Measurements from ENCODE around the gene TTC23L.

The TTC23L gene

DNA sequence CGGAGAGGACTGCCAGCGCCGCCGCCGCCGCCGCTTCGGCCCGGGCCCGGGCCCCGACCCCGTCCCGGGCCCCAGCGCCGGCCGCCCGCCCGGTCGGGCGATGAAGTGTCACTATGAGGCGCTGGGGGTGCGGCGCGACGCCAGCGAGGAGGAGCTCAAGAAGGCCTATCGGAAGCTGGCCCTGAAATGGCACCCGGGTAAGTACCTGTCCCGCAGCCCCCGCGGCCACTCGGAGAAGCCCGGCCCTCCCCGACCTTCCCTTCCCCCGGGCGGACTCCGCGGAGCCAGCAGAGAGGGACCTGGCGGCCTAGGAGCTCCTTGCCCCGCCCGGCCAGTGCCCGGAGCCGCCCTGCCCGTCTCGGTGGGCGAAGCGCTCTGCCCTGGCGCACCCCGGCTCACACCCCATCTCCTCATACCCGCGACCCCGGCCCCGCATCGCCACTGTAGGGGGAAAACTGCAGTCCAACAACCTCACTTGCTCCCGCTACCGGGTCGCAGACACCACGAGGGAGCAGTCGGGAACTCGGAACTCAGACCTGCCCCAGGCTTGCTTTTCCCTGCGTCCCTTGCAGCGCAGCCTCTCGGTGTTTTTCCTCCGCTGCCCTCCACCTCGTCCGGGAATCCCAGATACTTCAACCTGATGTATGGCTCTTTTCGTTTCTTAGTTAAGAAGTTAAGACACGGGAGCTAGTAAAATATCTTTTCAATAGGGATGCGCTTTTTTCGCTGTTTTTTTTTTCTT is 90.9 kb downstream of the TTC23L start:
- Histone ChIP-seq H3K27me3 (ENCODE audit: control insufficient read depth in 3 of 3, insufficient read depth in 3 of 3, low read depth in 1 of 3, low read length in 3 of 3) (no peaks in the 10 kb centered on the region), H3K18ac (ENCODE audit: low read length) (peak overlapping the region; percentile 92), H3K23ac (ENCODE audit: low read depth, low read length, poor library complexity) (peak overlapping the region; percentile 88), H2BK5ac (ENCODE audit: low read length) (peak overlapping the region; percentile 73), H3K4me2 (ENCODE audit: insufficient read depth, low read length, poor library complexity, severe bottlenecking) (peak overlapping the region; percentile 64), H3K4me1 (ENCODE audit: control insufficient read depth in 2 of 2, insufficient read depth in 1 of 2, low read depth in 1 of 2, low read length in 2 of 2) (peaks cover 3 to 8% of the 10 kb centered on the region in 2 donors), H3K27ac (replicated peaks; ENCODE audit: low read length) (peak overlapping the region; percentile 79), H4K8ac (ENCODE audit: low read depth, low read length) (no peak overlapping the region), H3K79me1 (ENCODE audit: low read depth, low read length) (peaks cover 2% of the 10 kb centered on the region), H3K4me3 (ENCODE audit: low read length in 2 of 2) (peak overlapping the region; percentile 90 to 94), H3K4ac (ENCODE audit: low read length) (no peak overlapping the region), H2AFZ (ENCODE audit: low read length) (peak overlapping the region; percentile 96), H2AK5ac (ENCODE audit: low read depth, low read length) (no peak overlapping the region), H3K14ac (ENCODE audit: low read length) (no peak overlapping the region), H2BK12ac (ENCODE audit: low read length) (no peak overlapping the region), H4K91ac (ENCODE audit: low read depth, low read length, poor library complexity) (no peak overlapping the region), H2BK15ac (ENCODE audit: low read length) (no peak overlapping the region), H2BK120ac (ENCODE audit: low read depth, low read length) (no peak overlapping the region), H3K36me3 (replicated peaks in 1 of 2; ENCODE audit: control insufficient read depth in 2 of 2, insufficient read depth in 2 of 2, low read length in 2 of 2) (peaks cover 3 to 55% of the 10 kb centered on the region in 2 donors), H3K9ac (ENCODE audit: low read depth, low read length, poor library complexity) (peak overlapping the region; percentile 93), H3K9me3 (replicated peaks in 1 of 2; ENCODE audit: control insufficient read depth in 2 of 2, insufficient read depth in 1 of 2, low read depth in 1 of 2, low read length in 2 of 2) (no peaks in the 10 kb centered on the region)
- WGBS, 2 donors (ENCODE audit: extremely low coverage in 2 of 2, insufficient read length in 2 of 2, insufficient replicate concordance in 1 of 2), result no CpG with 5 or more reads among the region's 70 CpGs
- peak; percentile 68 for DNase-seq (ENCODE audit: low spot score)

DNA sequence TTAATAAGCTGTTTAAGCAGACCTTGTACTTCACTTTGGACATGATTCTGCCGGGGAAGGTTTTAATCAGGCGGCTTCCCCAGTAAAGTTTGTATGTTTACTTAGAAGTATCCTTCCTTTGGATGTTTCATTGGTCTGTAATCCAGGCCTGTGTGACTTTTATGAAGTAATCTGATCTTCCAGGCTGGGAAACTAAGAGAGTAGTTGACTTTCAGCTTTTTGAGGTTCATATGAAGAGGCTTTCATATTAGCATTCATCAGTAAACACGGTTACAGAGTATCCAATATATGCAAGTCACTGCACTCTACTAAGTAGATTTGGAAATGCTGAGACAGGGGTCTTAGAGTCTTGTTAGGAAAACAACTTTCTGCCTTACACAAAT is 91.5 kb downstream of the TTC23L start:
- Histone ChIP-seq H3K36me3 (replicated peaks in 1 of 2; ENCODE audit: control insufficient read depth in 2 of 2, insufficient read depth in 2 of 2, low read length in 2 of 2) (peaks cover 3 to 55% of the 10 kb centered on the region in 2 donors), H4K8ac (ENCODE audit: low read depth, low read length) (no peak overlapping the region), H3K4ac (ENCODE audit: low read length) (no peak overlapping the region), H3K18ac (ENCODE audit: low read length) (no peak overlapping the region), H2AFZ (ENCODE audit: low read length) (peak overlapping the region; percentile 96), H3K27me3 (ENCODE audit: control insufficient read depth in 3 of 3, insufficient read depth in 3 of 3, low read depth in 1 of 3, low read length in 3 of 3) (no peaks in the 10 kb centered on the region), H3K79me1 (ENCODE audit: low read depth, low read length) (peaks cover 2% of the 10 kb centered on the region), H3K14ac (ENCODE audit: low read length) (no peak overlapping the region), H4K91ac (ENCODE audit: low read depth, low read length, poor library complexity) (no peak overlapping the region), H2BK12ac (ENCODE audit: low read length) (no peak overlapping the region), H3K9me3 (replicated peaks in 1 of 2; ENCODE audit: control insufficient read depth in 2 of 2, insufficient read depth in 1 of 2, low read depth in 1 of 2, low read length in 2 of 2) (no peaks in the 10 kb centered on the region), H3K4me3 (ENCODE audit: low read length in 2 of 2) (peak overlapping the region; percentile 90 to 94), H3K23ac (ENCODE audit: low read depth, low read length, poor library complexity) (no peak overlapping the region), H2AK5ac (ENCODE audit: low read depth, low read length) (no peak overlapping the region), H2BK5ac (ENCODE audit: low read length) (no peak overlapping the region), H3K4me2 (ENCODE audit: insufficient read depth, low read length, poor library complexity, severe bottlenecking) (peak overlapping the region; percentile 64), H2BK15ac (ENCODE audit: low read length) (no peak overlapping the region), H2BK120ac (ENCODE audit: low read depth, low read length) (no peak overlapping the region), H3K27ac (replicated peaks; ENCODE audit: low read length) (no peak overlapping the region), H3K9ac (ENCODE audit: low read depth, low read length, poor library complexity) (no peak overlapping the region), H3K4me1 (ENCODE audit: control insufficient read depth in 2 of 2, insufficient read depth in 1 of 2, low read depth in 1 of 2, low read length in 2 of 2) (peaks cover 3 to 8% of the 10 kb centered on the region in 2 donors)
- no CpG with 5 or more reads among the region's 3 CpGs for WGBS, 2 donors (ENCODE audit: extremely low coverage in 2 of 2, insufficient read length in 2 of 2, insufficient replicate concordance in 1 of 2)
- no peak for DNase-seq (ENCODE audit: low spot score)

DNA sequence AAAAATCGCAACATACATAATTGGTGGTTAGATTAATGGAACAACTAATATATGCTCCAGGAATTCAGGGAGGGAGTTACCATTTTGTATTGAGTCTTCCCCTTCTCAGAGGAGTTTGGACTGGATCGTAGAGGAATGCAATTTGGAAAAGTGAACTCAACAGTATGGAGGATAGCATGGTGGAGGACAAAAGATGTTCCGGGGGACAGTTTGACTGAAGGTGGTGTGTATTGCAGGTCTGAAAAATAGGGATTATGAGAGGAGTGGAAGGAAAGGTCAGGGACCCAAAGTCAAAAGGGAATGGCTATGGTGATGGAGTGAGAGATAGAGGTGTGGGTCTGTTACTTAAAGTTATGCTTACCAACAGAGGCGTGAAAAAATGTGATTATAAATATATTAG is 91.9 kb downstream of the TTC23L start:
- Histone ChIP-seq H2BK12ac (ENCODE audit: low read length) (no peak overlapping the region), H3K23ac (ENCODE audit: low read depth, low read length, poor library complexity) (no peak overlapping the region), H3K14ac (ENCODE audit: low read length) (no peak overlapping the region), H2BK5ac (ENCODE audit: low read length) (no peak overlapping the region), H3K9me3 (replicated peaks in 1 of 2; ENCODE audit: control insufficient read depth in 2 of 2, insufficient read depth in 1 of 2, low read depth in 1 of 2, low read length in 2 of 2) (no peaks in the 10 kb centered on the region), H3K36me3 (replicated peaks in 1 of 2; ENCODE audit: control insufficient read depth in 2 of 2, insufficient read depth in 2 of 2, low read length in 2 of 2) (peaks cover 1 to 55% of the 10 kb centered on the region in 2 donors), H4K91ac (ENCODE audit: low read depth, low read length, poor library complexity) (no peak overlapping the region), H3K79me1 (ENCODE audit: low read depth, low read length) (peaks cover 2% of the 10 kb centered on the region), H3K27ac (replicated peaks; ENCODE audit: low read length) (no peak overlapping the region), H2AK5ac (ENCODE audit: low read depth, low read length) (no peak overlapping the region), H2BK120ac (ENCODE audit: low read depth, low read length) (no peak overlapping the region), H3K4ac (ENCODE audit: low read length) (no peak overlapping the region), H3K9ac (ENCODE audit: low read depth, low read length, poor library complexity) (no peak overlapping the region), H4K8ac (ENCODE audit: low read depth, low read length) (no peak overlapping the region), H2AFZ (ENCODE audit: low read length) (no peak overlapping the region), H3K4me3 (ENCODE audit: low read length in 2 of 2) (peak overlapping the region in 1 of 2 donors; percentile 90), H3K27me3 (ENCODE audit: control insufficient read depth in 3 of 3, insufficient read depth in 3 of 3, low read depth in 1 of 3, low read length in 3 of 3) (no peaks in the 10 kb centered on the region), H3K18ac (ENCODE audit: low read length) (no peak overlapping the region), H3K4me1 (ENCODE audit: control insufficient read depth in 2 of 2, insufficient read depth in 1 of 2, low read depth in 1 of 2, low read length in 2 of 2) (peaks cover 3 to 8% of the 10 kb centered on the region in 2 donors), H2BK15ac (ENCODE audit: low read length) (no peak overlapping the region), H3K4me2 (ENCODE audit: insufficient read depth, low read length, poor library complexity, severe bottlenecking) (no peak overlapping the region)
- no peak for DNase-seq (ENCODE audit: low spot score)
- no CpG with 5 or more reads among the region's 4 CpGs for WGBS, 2 donors (ENCODE audit: extremely low coverage in 2 of 2, insufficient read length in 2 of 2, insufficient replicate concordance in 1 of 2)

- Histone ChIP-seq H2BK5ac (ENCODE audit: low read length) (no peak overlapping the region), H4K8ac (ENCODE audit: low read depth, low read length) (no peak overlapping the region), H2BK120ac (ENCODE audit: low read depth, low read length) (no peak overlapping the region), H3K9me3 (replicated peaks in 1 of 2; ENCODE audit: control insufficient read depth in 2 of 2, insufficient read depth in 1 of 2, low read depth in 1 of 2, low read length in 2 of 2) (no peaks in the 10 kb centered on the region), H3K79me1 (ENCODE audit: low read depth, low read length) (peaks cover 2% of the 10 kb centered on the region), H2BK15ac (ENCODE audit: low read length) (no peak overlapping the region), H2AK5ac (ENCODE audit: low read depth, low read length) (no peak overlapping the region), H3K4me3 (ENCODE audit: low read length in 2 of 2) (no peak overlapping the region), H3K14ac (ENCODE audit: low read length) (no peak overlapping the region), H3K9ac (ENCODE audit: low read depth, low read length, poor library complexity) (no peak overlapping the region), H2BK12ac (ENCODE audit: low read length) (no peak overlapping the region), H4K91ac (ENCODE audit: low read depth, low read length, poor library complexity) (no peak overlapping the region), H3K18ac (ENCODE audit: low read length) (no peak overlapping the region), H3K23ac (ENCODE audit: low read depth, low read length, poor library complexity) (no peak overlapping the region), H3K4me1 (ENCODE audit: control insufficient read depth in 2 of 2, insufficient read depth in 1 of 2, low read depth in 1 of 2, low read length in 2 of 2) (peaks cover 3 to 8% of the 10 kb centered on the region in 2 donors), H3K4me2 (ENCODE audit: insufficient read depth, low read length, poor library complexity, severe bottlenecking) (no peak overlapping the region), H3K27me3 (ENCODE audit: control insufficient read depth in 3 of 3, insufficient read depth in 3 of 3, low read depth in 1 of 3, low read length in 3 of 3) (no peaks in the 10 kb centered on the region), H2AFZ (ENCODE audit: low read length) (no peak overlapping the region), H3K36me3 (replicated peaks in 1 of 2; ENCODE audit: control insufficient read depth in 2 of 2, insufficient read depth in 2 of 2, low read length in 2 of 2) (peaks cover 7 to 57% of the 10 kb centered on the region in 2 donors), H3K27ac (replicated peaks; ENCODE audit: low read length) (no peak overlapping the region), H3K4ac (ENCODE audit: low read length) (no peak overlapping the region)
- no CpG with 5 or more reads among the region's 2 CpGs for WGBS, 2 donors (ENCODE audit: extremely low coverage in 2 of 2, insufficient read length in 2 of 2, insufficient replicate concordance in 1 of 2)
- DNase-seq (ENCODE audit: low spot score), result no peak
Observed at GRCh38 chr5:34932947-34933346, 94.0 kb downstream of the TTC23L start.
